H9 (cell line): Measurements from ENCODE around the gene GALNT12. TPM values are rescaled to one million over a fixed set of nuclear protein-coding genes. Genes with fewer than 3 reads are reported as not detected.

Source experiments
- DNase-seq: peaks from one replicate; pipeline ENCODE4 v3.0.0-alpha.2; 2017
- H2AFZ ChIP-seq: one replicate; pipeline ENCODE4 v1.6.1; 2013; ENCODE audit warnings: mild to moderate bottlenecking, low read length, control low read depth, moderate library complexity
- H2AK5ac ChIP-seq: 2 replicates; pipeline ENCODE4 v1.6.1; 2013; ENCODE audit warnings: low read length, control low read depth, mixed read lengths; ENCODE audit not compliant: insufficient read length
- H2BK120ac ChIP-seq: one replicate; pipeline ENCODE4 v1.6.1; 2013; ENCODE audit warnings: low read depth, mild to moderate bottlenecking, low read length, control low read depth, inconsistent platforms; ENCODE audit not compliant: poor library complexity, severe bottlenecking
- H2BK12ac ChIP-seq: 2 replicates; pipeline ENCODE4 v1.6.1; 2013; ENCODE audit warnings: low read length, control low read depth, mixed read lengths, low read depth; ENCODE audit not compliant: insufficient read length
- H2BK15ac ChIP-seq: 2 replicates; pipeline ENCODE4 v1.6.1; 2013; ENCODE audit warnings: low read depth, low read length, control low read depth
- H2BK20ac ChIP-seq: one replicate; pipeline ENCODE4 v1.6.1; 2013; ENCODE audit warnings: low read depth, mild to moderate bottlenecking, low read length, control low read depth, inconsistent platforms; ENCODE audit not compliant: poor library complexity, severe bottlenecking
- H2BK5ac ChIP-seq: 2 replicates; pipeline ENCODE4 v1.6.1; 2013; ENCODE audit warnings: low read length, control low read depth, mixed read lengths; ENCODE audit not compliant: insufficient read length
- H3K14ac ChIP-seq: 2 replicates; pipeline ENCODE4 v1.6.1; 2013; ENCODE audit warnings: low read length, control low read depth; ENCODE audit not compliant: insufficient read depth
- H3K18ac ChIP-seq: 2 replicates; pipeline ENCODE4 v1.6.1; 2013; ENCODE audit warnings: low read depth, mild to moderate bottlenecking, mixed read lengths, low read length, control low read depth; ENCODE audit not compliant: insufficient read length
- H3K23ac ChIP-seq: 2 replicates; pipeline ENCODE4 v1.6.1; 2013; ENCODE audit warnings: low read length, control low read depth, mixed read lengths, low read depth; ENCODE audit not compliant: insufficient read length
- H3K23me2 ChIP-seq: 2 replicates; pipeline ENCODE4 v1.6.1; 2013; ENCODE audit warnings: low read depth, mild to moderate bottlenecking, mixed read lengths, low read length, control low read depth; ENCODE audit not compliant: insufficient read length, poor library complexity, severe bottlenecking
- H3K27ac ChIP-seq: 2 replicates; pipeline ENCODE4 v1.5.1; 2013; ENCODE audit warnings: low read length, control low read depth, mixed read lengths, low read depth; ENCODE audit not compliant: insufficient read length
- H3K27me3 ChIP-seq: 2 replicates; pipeline ENCODE4 v1.6.1; 2013; ENCODE audit warnings: low read length, control low read depth, inconsistent platforms; ENCODE audit not compliant: insufficient read depth
- H3K4ac ChIP-seq: 2 replicates; pipeline ENCODE4 v1.6.1; 2013; ENCODE audit warnings: low read depth, mild to moderate bottlenecking, control low read depth, inconsistent platforms, low read length, moderate library complexity
- H3K4me1 ChIP-seq: 2 replicates; pipeline ENCODE4 v1.6.1; 2013; ENCODE audit warnings: low read length, control low read depth, inconsistent platforms; ENCODE audit not compliant: insufficient read depth
- H3K4me2 ChIP-seq: 2 replicates; pipeline ENCODE4 v1.6.1; 2013; ENCODE audit warnings: low read length, control low read depth, mixed read lengths; ENCODE audit not compliant: insufficient read length, insufficient read depth
- H3K56ac ChIP-seq: 2 replicates; pipeline ENCODE4 v1.6.1; 2013; ENCODE audit warnings: low read depth, mild to moderate bottlenecking, mixed read lengths, low read length, control low read depth; ENCODE audit not compliant: insufficient read length
- H3K79me1 ChIP-seq: 2 replicates; pipeline ENCODE4 v1.6.1; 2013; ENCODE audit warnings: low read depth, mild to moderate bottlenecking, moderate library complexity, low read length, control low read depth, inconsistent platforms; ENCODE audit not compliant: insufficient read depth, poor library complexity, severe bottlenecking
- H3K79me2 ChIP-seq: 2 replicates; pipeline ENCODE4 v1.6.1; 2013; ENCODE audit warnings: low read length, control low read depth, inconsistent platforms; ENCODE audit not compliant: insufficient read depth
- H3K9ac ChIP-seq: 2 replicates; pipeline ENCODE4 v1.6.1; 2013; ENCODE audit warnings: low read length, control low read depth, mixed read lengths; ENCODE audit not compliant: insufficient read length; ENCODE audit errors: extremely low read depth
- H3K9me3 ChIP-seq: one replicate; pipeline ENCODE4 v1.6.1; 2013; ENCODE audit warnings: low read depth, low read length, inconsistent platforms; ENCODE audit not compliant: control insufficient read depth
- H3T11ph ChIP-seq: one replicate; pipeline ENCODE4 v1.6.1; 2013; ENCODE audit warnings: mild to moderate bottlenecking, low read length, control low read depth, inconsistent platforms
- H4K20me1 ChIP-seq: one replicate; pipeline ENCODE4 v1.6.1; 2013; ENCODE audit not compliant: control insufficient read depth, insufficient read length, insufficient read depth
- H4K5ac ChIP-seq: 2 replicates; pipeline ENCODE4 v1.6.1; 2013; ENCODE audit warnings: low read depth, mild to moderate bottlenecking, mixed read lengths, low read length, control low read depth; ENCODE audit not compliant: insufficient read length
- H4K8ac ChIP-seq: replicated peaks from 2 replicates; pipeline ENCODE4 v1.6.1; 2013; ENCODE audit warnings: low read length, control low read depth, mixed read lengths, low read depth; ENCODE audit not compliant: insufficient read length
- H4K91ac ChIP-seq: 2 replicates; pipeline ENCODE4 v1.6.1; 2013; ENCODE audit warnings: low read depth, mild to moderate bottlenecking, moderate library complexity, mixed read lengths, low read length, control low read depth; ENCODE audit not compliant: insufficient read length
- H3K27ac Mint-ChIP-seq, 3 experiments: 2 replicates in 2 of 3; 3 replicates in 1 of 3; pipeline ENCODE4 v1.8.0; 2020 to 2021; ENCODE audit warnings: mixed read lengths in 3 of 3, mild to moderate bottlenecking in 1 of 3, moderate library complexity in 1 of 3
- H3K27me3 Mint-ChIP-seq: 2 replicates; pipeline ENCODE4 v1.8.0; 2021; ENCODE audit warnings: low read depth, mild to moderate bottlenecking, moderate library complexity, mixed read lengths
- H3K36me3 Mint-ChIP-seq, 3 experiments: 2 replicates in 2 of 3; 3 replicates in 1 of 3; pipeline ENCODE4 v1.8.0; 2020 to 2021; ENCODE audit warnings: low read depth in 3 of 3, mixed read lengths in 3 of 3; ENCODE audit not compliant: insufficient read depth in 1 of 3
- H3K4me1 Mint-ChIP-seq, 2 experiments: 2 replicates each; pipeline ENCODE4 v1.8.0; 2020; ENCODE audit warnings: mixed read lengths in 2 of 2
- H3K4me3 Mint-ChIP-seq, 2 experiments: 2 replicates in 1 of 2; 3 replicates in 1 of 2; pipeline ENCODE4 v1.8.0; 2020 to 2021; ENCODE audit warnings: mild to moderate bottlenecking in 2 of 2, mixed read lengths in 2 of 2, moderate library complexity in 1 of 2
- H3K9me3 Mint-ChIP-seq, 2 experiments: 2 replicates in 1 of 2; 3 replicates in 1 of 2; pipeline ENCODE4 v1.8.0; 2020; ENCODE audit warnings: mild to moderate bottlenecking in 2 of 2, mixed read lengths in 2 of 2, moderate library complexity in 1 of 2
- WGBS: extraction: QIAGEN DNeasy Blood & Tissue Kit; methylation state at CpG from one replicate; pipeline ENCODE4 v1.1.7; 2013; ENCODE audit warnings: missing lambda C conversion rate, low lambda C conversion rate, mixed read lengths; ENCODE audit not compliant: insufficient read length; ENCODE audit errors: extremely low coverage; 5-methylcytosine and 5-hydroxymethylcytosine counted together
- total RNA-seq: library from RNA; stranded (reverse); gene quantifications from 2 replicates; pipeline ENCODE4 v1.2.1, GENCODE V29; 2021
- TF ChIP-seq, protein P1 (sequence below): fragments of 200-600 bp; sonication (generic); conservative IDR thresholded peaks from 3 replicates; pipeline ENCODE4 v1.8.0; 2021; ENCODE audit warnings: antibody characterized with exemption, mild to moderate bottlenecking

GALNT12 gene
- total RNA-seq, 1 experiment from 2014 or later, result 18.0 TPM

DNA sequence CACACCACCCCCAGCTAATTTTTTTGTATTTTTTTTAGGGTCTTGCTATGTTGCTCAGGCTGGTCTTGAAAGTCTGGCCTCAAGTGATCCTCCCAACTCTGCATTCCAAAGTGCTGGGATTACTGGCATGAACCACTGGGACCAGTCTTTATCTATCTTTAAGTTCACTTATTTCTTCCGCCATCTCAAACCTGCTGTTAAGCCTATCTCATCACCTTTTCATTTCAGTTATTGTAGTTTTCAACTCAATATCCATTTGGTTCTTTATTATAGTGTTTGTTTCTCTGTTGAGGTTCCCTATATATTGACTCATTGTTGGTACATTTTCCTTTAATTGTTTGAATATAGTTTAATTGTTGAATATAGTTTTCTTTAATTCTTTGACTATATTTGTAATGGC lies 48.1 kb downstream of the GALNT12 start:
- no peaks in the 10 kb centered on the region; a peak in 1 of 5 replicates for H3K9me3 Mint-ChIP-seq
- no peak overlapping the region for H2BK15ac ChIP-seq
- no peak overlapping the region for H3K4me2 ChIP-seq
- H3K14ac ChIP-seq, result no peak overlapping the region
- no peak overlapping the region for H3K18ac ChIP-seq
- no peak overlapping the region for H2BK12ac ChIP-seq
- H3K23ac ChIP-seq, result no peak overlapping the region
- no peak overlapping the region for H2BK5ac ChIP-seq
- H3K9ac ChIP-seq, result no peak overlapping the region
- no peak overlapping the region for H3K27ac Mint-ChIP-seq
- no peak overlapping the region for H3T11ph ChIP-seq
- no peak overlapping the region for H4K5ac ChIP-seq
- no CpG with 5 or more reads among the region's 1 CpG for WGBS
- H3K9me3 ChIP-seq, result peaks cover 5% of the 10 kb centered on the region
- peaks cover 0 to 3% of the 10 kb centered on the region in 2 experiments; a peak in 3 of 4 replicates for H3K4me1 Mint-ChIP-seq
- no peak overlapping the region for H3K56ac ChIP-seq
- H3K79me1 ChIP-seq, result no peaks in the 10 kb centered on the region
- no peak overlapping the region for H3K4me3 Mint-ChIP-seq
- TF ChIP-seq, protein P1, sequence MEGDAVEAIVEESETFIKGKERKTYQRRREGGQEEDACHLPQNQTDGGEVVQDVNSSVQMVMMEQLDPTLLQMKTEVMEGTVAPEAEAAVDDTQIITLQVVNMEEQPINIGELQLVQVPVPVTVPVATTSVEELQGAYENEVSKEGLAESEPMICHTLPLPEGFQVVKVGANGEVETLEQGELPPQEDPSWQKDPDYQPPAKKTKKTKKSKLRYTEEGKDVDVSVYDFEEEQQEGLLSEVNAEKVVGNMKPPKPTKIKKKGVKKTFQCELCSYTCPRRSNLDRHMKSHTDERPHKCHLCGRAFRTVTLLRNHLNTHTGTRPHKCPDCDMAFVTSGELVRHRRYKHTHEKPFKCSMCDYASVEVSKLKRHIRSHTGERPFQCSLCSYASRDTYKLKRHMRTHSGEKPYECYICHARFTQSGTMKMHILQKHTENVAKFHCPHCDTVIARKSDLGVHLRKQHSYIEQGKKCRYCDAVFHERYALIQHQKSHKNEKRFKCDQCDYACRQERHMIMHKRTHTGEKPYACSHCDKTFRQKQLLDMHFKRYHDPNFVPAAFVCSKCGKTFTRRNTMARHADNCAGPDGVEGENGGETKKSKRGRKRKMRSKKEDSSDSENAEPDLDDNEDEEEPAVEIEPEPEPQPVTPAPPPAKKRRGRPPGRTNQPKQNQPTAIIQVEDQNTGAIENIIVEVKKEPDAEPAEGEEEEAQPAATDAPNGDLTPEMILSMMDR, result no peak
- H4K91ac ChIP-seq, result no peak overlapping the region
- H3K23me2 ChIP-seq, result no peaks in the 10 kb centered on the region
- no peak overlapping the region for H3K27ac ChIP-seq
- no peaks in the 10 kb centered on the region for H3K36me3 Mint-ChIP-seq
- H2AFZ ChIP-seq, result no peak overlapping the region
- no peak overlapping the region for H2BK20ac ChIP-seq
- H4K8ac ChIP-seq, result no peak overlapping the region
- no peaks in the 10 kb centered on the region for H4K20me1 ChIP-seq
- H2BK120ac ChIP-seq, result no peak overlapping the region
- H3K4ac ChIP-seq, result no peak overlapping the region
- no peaks in the 10 kb centered on the region; the same call in 1 of the 2 replicates for H3K27me3 Mint-ChIP-seq
- H3K27me3 ChIP-seq, result no peaks in the 10 kb centered on the region
- H3K79me2 ChIP-seq, result no peaks in the 10 kb centered on the region
- no peak overlapping the region for H2AK5ac ChIP-seq
- DNase-seq, result no peak
- no peaks in the 10 kb centered on the region for H3K4me1 ChIP-seq
